Measurements from ENCODE around the gene GPHB5.

Gene GPHB5

GRCh38 chr14:63267171-63267570, 51.6 kb downstream of the GPHB5 start:
- no peak for TF ChIP-seq CTCF (IDR thresholded peaks at IDR 0.05; ENCODE audit: insufficient read depth, low read length, poor library complexity, severe bottlenecking)
- no peaks in the 10 kb centered on the region for H3K36me3 ChIP-seq (ENCODE audit: control insufficient read depth, insufficient read depth, low read length)
- H3K4me3 ChIP-seq (replicated peaks; ENCODE audit: low read depth, low read length) = no peak overlapping the region
- DNase-seq (ENCODE audit: extremely low read depth, insufficient read length) = no peak
- H3K27me3 ChIP-seq (replicated peaks; ENCODE audit: control insufficient read depth, insufficient read depth, low read length) = peaks cover 3% of the 10 kb centered on the region

GRCh38 chr14:63266106-63266505, 52.6 kb downstream of the GPHB5 start:
- Histone ChIP-seq H3K4me3 (replicated peaks; ENCODE audit: low read depth, low read length) (no peak overlapping the region), H3K27me3 (replicated peaks; ENCODE audit: control insufficient read depth, insufficient read depth, low read length) (peaks cover 3% of the 10 kb centered on the region), H3K36me3 (ENCODE audit: control insufficient read depth, insufficient read depth, low read length) (no peaks in the 10 kb centered on the region)
- DNase-seq (ENCODE audit: extremely low read depth, insufficient read length) = no peak
- TF ChIP-seq CTCF (IDR thresholded peaks at IDR 0.05; ENCODE audit: insufficient read depth, low read length, poor library complexity, severe bottlenecking) = no peak
